HG02642 (cell line): ENCODE data around the gene SCN8A.

Experiments used
- ATAC-seq: cut with Tn5 transposase; IDR thresholded peaks from one replicate; pipeline ENCODE4 v1.9.1; 2021; ENCODE audit warnings: mild to moderate bottlenecking; ENCODE audit not compliant: unreplicated experiment, poor library complexity

SCN8A gene

GRCh38 chr12:51798501-51798900 is 207.5 kb downstream of the SCN8A start:
- no peak for ATAC-seq

- no peak for ATAC-seq
Observed at GRCh38 chr12:51801027-51801426, 210.0 kb downstream of the SCN8A start.

GRCh38 chr12:51806896-51807295 is 215.9 kb downstream of the SCN8A start:
- ATAC-seq = no peak

GRCh38 chr12:51809193-51809592 is 218.2 kb downstream of the SCN8A start:
- ATAC-seq = no peak

GRCh38 chr12:51811203-51812202 is 220.5 kb downstream of the SCN8A start:
- ATAC-seq = no peak

GRCh38 chr12:51812871-51813270 is 221.8 kb downstream of the SCN8A start:
- ATAC-seq = no peak

GRCh38 chr12:51813931-51814310 is 222.9 kb downstream of the SCN8A start:
- ATAC-seq = peak; percentile 11

- ATAC-seq = peak; percentile 41
Observed at GRCh38 chr12:51814311-51815088, 223.5 kb downstream of the SCN8A start.

- no peak for ATAC-seq
Observed at GRCh38 chr12:51815571-51815970, 224.5 kb downstream of the SCN8A start.

- no peak for ATAC-seq
Observed at GRCh38 chr12:51817027-51817953, 226.3 kb downstream of the SCN8A start.

GRCh38 chr12:51818086-51818485 is 227.1 kb downstream of the SCN8A start:
- no peak for ATAC-seq

GRCh38 chr12:51818566-51819300 is 227.7 kb downstream of the SCN8A start:
- ATAC-seq = no peak

- ATAC-seq = no peak
Observed at GRCh38 chr12:51819736-51820525, 228.9 kb downstream of the SCN8A start.

GRCh38 chr12:51820526-51821439 is 229.8 kb downstream of the SCN8A start:
- no peak for ATAC-seq

GRCh38 chr12:51821440-51822260 is 230.6 kb downstream of the SCN8A start:
- ATAC-seq = no peak

GRCh38 chr12:51822261-51822616 is 231.2 kb downstream of the SCN8A start:
- ATAC-seq = no peak

- no peak for ATAC-seq
Observed at GRCh38 chr12:51822956-51823355, 231.9 kb downstream of the SCN8A start.
